SK-N-MC (cell line): ENCODE measurements around the gene NLRP11.

Experiments
- DNase-seq: peaks from one replicate; pipeline ENCODE4 v3.0.0-alpha.2; 2011; ENCODE audit warnings: low read depth, low spot score
- H3K27ac ChIP-seq: fragments of 200-600 bp; sonication (generic); 2 replicates; pipeline ENCODE4 v1.5.1; 2016; ENCODE audit warnings: mixed run types
- H3K36me3 ChIP-seq: fragments of 200-600 bp; sonication (generic); 2 replicates; pipeline ENCODE4 v1.6.1; 2017; ENCODE audit warnings: antibody characterized with exemption, low read length, mixed read lengths; ENCODE audit not compliant: insufficient read depth
- H3K4me3 ChIP-seq: fragments of 200-600 bp; sonication (generic); 2 replicates; pipeline ENCODE4 v1.5.1; 2016
- H3K9ac ChIP-seq: fragments of 200-600 bp; sonication (generic); 2 replicates; pipeline ENCODE4 v1.8.0; 2017; ENCODE audit warnings: mixed run types, mixed read lengths; ENCODE audit not compliant: insufficient read length
- H3K9me3 ChIP-seq: fragments of 200-600 bp; sonication (generic); 2 replicates; pipeline ENCODE4 v1.6.1; 2017; ENCODE audit warnings: low read depth, mild to moderate bottlenecking, antibody characterized with exemption, low read length, moderate library complexity, mixed read lengths
- EZH2 ChIP-seq: fragments of 200-600 bp; sonication (generic); IDR thresholded peaks from one replicate; pipeline ENCODE4 v1.6.1; 2017; ENCODE audit warnings: antibody characterized with exemption
- FOXP2 ChIP-seq: optimal IDR thresholded peaks from 2 replicates; pipeline ENCODE3; 2011; ENCODE audit warnings: mild to moderate bottlenecking, moderate library complexity; ENCODE audit not compliant: insufficient read depth; ENCODE audit errors: extremely low read length, control extremely low read depth
- POLR2AphosphoS5 ChIP-seq: IDR thresholded peaks from 2 replicates; pipeline ENCODE4 v1.6.1; 2012; ENCODE audit warnings: mild to moderate bottlenecking, low read depth, low read length, borderline replicate concordance

The NLRP11 gene

DNA sequence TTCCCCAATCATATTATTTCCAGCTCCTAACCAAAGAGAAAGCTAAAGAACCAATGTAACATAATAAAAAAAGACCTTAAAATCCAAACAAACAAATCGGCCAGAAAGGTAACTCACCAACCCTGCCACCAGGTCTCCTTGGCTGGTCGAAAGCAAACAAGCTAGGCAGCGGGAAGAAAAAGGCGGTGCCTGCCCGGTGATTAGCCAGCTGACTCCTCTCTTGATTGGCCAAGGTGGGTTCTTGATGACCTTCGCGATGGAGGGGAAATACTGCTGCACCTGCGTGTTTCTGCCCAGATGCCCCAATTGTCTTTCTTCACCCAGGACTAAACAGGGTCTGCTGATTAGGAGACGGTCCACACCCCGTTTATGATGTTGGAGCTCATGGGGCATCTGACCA is at the start of gene NLRP11:
NLRP11 (minus strand) TSS at position 154 of the 400 bp plus-strand sequence. CDS start 13,825 bp downstream, outside the sequence.
- H3K4me3 ChIP-seq = no peak within 1 kb of the TSS
- H3K9ac ChIP-seq = no peak within 1 kb of the TSS
- no peak for TF ChIP-seq POLR2AphosphoS5
- TF ChIP-seq FOXP2 = no peak
- no peak for TF ChIP-seq EZH2
- no peaks in the 10 kb centered on the region for H3K9me3 ChIP-seq
- no peak for DNase-seq
- H3K36me3 ChIP-seq = no peaks in the 10 kb centered on the region
- H3K27ac ChIP-seq = no peak within 1 kb of the TSS

DNA sequence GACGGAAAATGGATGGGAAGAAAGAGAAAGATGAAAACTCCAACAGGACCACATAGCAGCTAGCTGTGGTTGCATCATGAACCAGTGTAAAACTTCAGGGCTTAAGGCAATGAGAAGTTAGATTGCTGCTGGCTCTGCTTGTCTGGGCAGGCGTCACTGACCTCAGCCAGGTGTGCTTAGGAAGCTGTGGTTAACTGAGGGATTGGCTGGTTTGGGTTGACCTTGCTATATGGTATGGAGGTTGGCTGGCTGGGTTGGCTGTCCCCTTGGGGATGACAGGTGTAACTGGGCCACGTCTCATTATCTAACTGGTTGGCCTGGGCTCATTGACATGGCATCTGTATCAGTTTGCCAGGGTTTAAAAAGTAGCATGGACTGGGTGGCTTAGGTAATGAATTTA is 45.4 kb upstream of the NLRP11 start:
- Histone ChIP-seq H3K27ac (no peak overlapping the region), H3K9ac (no peak overlapping the region), H3K4me3 (no peak overlapping the region), H3K9me3 (no peaks in the 10 kb centered on the region), H3K36me3 (no peaks in the 10 kb centered on the region)
- TF ChIP-seq FOXP2 = no peak
- TF ChIP-seq POLR2AphosphoS5 = no peak
- no peak for TF ChIP-seq EZH2
- no peak for DNase-seq

DNA sequence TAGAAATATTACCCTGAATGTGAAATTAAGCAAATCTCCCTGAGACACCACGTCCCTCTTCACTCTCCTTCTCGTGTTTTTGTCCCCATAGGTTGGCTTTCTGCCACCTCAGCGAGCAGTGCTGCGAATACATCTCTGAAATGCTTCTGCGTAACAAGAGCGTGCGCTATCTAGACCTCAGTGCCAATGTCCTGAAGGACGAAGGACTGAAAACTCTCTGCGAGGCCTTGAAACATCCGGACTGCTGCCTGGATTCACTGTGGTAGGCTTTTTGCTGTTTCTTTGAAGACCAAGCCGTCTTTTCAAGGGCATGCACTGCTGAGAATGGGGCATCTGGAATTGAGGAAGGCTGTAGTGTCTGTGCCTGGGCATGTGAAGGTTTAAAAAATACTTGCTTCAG is 38.9 kb upstream of the NLRP11 start:
- H3K27ac ChIP-seq = no peak overlapping the region
- no peaks in the 10 kb centered on the region for H3K36me3 ChIP-seq
- H3K9me3 ChIP-seq = no peaks in the 10 kb centered on the region
- no peak overlapping the region for H3K4me3 ChIP-seq
- no peak overlapping the region for H3K9ac ChIP-seq
- DNase-seq = no peak
- no peak for TF ChIP-seq EZH2
- no peak for TF ChIP-seq FOXP2
- no peak for TF ChIP-seq POLR2AphosphoS5

DNA sequence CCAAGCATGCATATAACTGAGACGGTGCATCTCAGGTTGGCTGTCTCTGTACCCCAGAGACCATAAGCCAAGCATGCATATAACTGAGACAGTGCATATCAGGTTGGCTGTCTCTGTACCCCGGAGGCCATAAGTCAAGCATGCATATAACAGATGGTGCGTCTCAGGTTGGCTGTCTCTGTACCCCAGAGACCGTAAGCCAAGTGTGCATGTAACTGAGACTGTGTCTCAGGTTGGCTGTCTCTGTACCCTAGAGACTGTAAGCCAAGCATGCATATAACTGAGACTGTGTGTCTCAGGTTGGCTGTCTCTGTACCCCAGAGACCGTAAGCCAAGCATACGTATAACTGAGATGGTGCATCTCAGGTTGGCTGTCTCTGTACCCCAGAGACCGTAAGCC is 35.3 kb upstream of the NLRP11 start:
- no peaks in the 10 kb centered on the region for H3K36me3 ChIP-seq
- no peak for DNase-seq
- TF ChIP-seq FOXP2 = no peak
- TF ChIP-seq EZH2 = no peak
- H3K9me3 ChIP-seq = no peaks in the 10 kb centered on the region
- no peak overlapping the region for H3K27ac ChIP-seq
- H3K4me3 ChIP-seq = no peak overlapping the region
- H3K9ac ChIP-seq = no peak overlapping the region

DNA sequence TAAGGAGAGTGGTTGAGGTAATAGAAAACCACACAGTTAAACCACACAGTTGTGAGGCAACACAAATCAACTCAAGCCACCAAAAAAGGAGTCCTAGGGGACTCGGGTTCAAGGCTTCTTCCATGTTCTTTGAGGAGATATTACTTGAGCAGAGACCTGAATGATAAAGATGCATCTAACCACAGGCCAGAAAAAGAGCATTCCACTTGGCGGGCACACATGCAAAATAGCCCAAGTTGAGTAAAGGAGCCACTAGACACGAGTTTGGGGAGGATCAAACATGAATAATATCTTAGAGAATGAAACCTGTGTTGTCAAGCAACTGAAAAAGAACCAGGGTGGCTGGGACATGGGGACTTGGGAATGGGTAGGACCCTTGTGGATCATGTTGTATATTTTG is 34.7 kb upstream of the NLRP11 start:
- Histone ChIP-seq H3K27ac (no peak overlapping the region), H3K36me3 (no peaks in the 10 kb centered on the region), H3K9me3 (no peaks in the 10 kb centered on the region), H3K9ac (no peak overlapping the region), H3K4me3 (no peak overlapping the region)
- TF ChIP-seq POLR2AphosphoS5 = no peak
- TF ChIP-seq EZH2 = no peak
- no peak for TF ChIP-seq FOXP2
- DNase-seq = no peak

DNA sequence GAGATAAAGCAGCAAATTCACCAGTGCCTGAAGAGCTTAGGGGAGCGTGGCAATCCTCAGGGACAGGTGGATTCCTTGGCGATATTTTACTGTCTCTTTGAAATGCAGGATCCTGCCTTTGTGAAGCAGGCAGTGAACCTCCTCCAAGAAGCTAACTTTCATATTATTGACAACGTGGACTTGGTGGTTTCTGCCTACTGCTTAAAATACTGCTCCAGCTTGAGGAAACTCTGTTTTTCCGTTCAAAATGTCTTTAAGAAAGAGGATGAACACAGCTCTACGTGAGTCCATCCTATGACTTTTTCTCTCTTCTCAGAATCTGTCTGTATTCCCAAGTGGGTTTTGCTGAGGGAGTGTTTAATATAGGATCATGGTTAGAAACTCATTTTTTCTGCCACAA is 27.2 kb upstream of the NLRP11 start:
- H3K9me3 ChIP-seq = no peaks in the 10 kb centered on the region
- no peak overlapping the region for H3K27ac ChIP-seq
- no peaks in the 10 kb centered on the region for H3K36me3 ChIP-seq
- DNase-seq = no peak
- no peak overlapping the region for H3K9ac ChIP-seq
- no peak for TF ChIP-seq FOXP2
- TF ChIP-seq POLR2AphosphoS5 = no peak
- TF ChIP-seq EZH2 = no peak
- no peak overlapping the region for H3K4me3 ChIP-seq

DNA sequence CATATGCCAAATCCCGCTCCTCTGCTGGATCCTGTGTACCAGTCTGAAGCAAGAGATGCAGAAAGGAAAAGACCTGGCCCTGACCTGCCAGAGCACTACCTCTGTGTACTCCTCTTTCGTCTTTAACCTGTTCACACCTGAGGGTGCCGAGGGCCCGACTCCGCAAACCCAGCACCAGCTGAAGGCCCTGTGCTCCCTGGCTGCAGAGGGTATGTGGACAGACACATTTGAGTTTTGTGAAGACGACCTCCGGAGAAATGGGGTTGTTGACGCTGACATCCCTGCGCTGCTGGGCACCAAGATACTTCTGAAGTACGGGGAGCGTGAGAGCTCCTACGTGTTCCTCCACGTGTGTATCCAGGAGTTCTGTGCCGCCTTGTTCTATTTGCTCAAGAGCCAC is 26.6 kb upstream of the NLRP11 start:
- Histone ChIP-seq H3K36me3 (no peaks in the 10 kb centered on the region), H3K4me3 (no peak overlapping the region), H3K27ac (no peak overlapping the region), H3K9ac (no peak overlapping the region), H3K9me3 (no peaks in the 10 kb centered on the region)
- TF ChIP-seq EZH2 (no peak), POLR2AphosphoS5 (no peak)
- DNase-seq = no peak

DNA sequence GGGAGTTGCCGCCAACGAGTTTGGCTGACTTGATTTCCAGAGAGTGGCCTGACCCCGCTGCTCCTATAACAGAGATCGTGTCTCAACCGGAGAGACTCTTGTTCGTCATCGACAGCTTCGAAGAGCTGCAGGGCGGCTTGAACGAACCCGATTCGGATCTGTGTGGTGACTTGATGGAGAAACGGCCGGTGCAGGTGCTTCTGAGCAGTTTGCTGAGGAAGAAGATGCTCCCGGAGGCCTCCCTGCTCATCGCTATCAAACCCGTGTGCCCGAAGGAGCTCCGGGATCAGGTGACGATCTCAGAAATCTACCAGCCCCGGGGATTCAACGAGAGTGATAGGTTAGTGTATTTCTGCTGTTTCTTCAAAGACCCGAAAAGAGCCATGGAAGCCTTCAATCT is 26.2 kb upstream of the NLRP11 start:
- H3K9me3 ChIP-seq = no peaks in the 10 kb centered on the region

DNA sequence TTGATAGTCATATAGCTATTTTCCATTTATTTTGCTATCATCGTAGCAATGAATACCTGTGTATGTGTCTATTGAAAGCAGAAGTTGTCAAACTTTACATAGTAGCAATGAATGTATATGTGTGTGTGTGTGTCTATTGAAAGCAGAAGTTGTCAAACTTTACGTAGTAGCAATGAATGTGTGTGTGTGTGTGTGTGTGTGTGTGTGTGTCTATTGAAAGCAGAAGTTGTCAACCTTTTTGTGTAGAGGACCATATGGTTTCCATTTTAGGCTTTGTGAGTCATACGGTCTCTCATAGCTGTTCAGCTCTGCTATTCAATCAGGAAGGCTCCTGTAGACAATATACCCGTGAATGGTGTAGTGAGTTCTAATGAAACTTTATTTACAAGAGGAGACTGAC is 25.4 kb upstream of the NLRP11 start:
- Histone ChIP-seq H3K9me3 (no peaks in the 10 kb centered on the region), H3K27ac (no peak overlapping the region), H3K9ac (no peak overlapping the region), H3K36me3 (no peaks in the 10 kb centered on the region), H3K4me3 (no peak overlapping the region)
- no peak for DNase-seq
- TF ChIP-seq FOXP2 = no peak
- no peak for TF ChIP-seq POLR2AphosphoS5
- TF ChIP-seq EZH2 = no peak

More for the DNA sequence above, 26.2 kb upstream of the NLRP11 start:
- H3K9ac ChIP-seq = no peak overlapping the region
- DNase-seq = no peak
- no peak overlapping the region for H3K27ac ChIP-seq
- H3K4me3 ChIP-seq = no peak overlapping the region
- TF ChIP-seq FOXP2 (no peak), POLR2AphosphoS5 (no peak), EZH2 (no peak)
- H3K36me3 ChIP-seq = no peaks in the 10 kb centered on the region
